GM12878 (cell line): ENCODE data around the gene NPAS3. TPM values are rescaled to one million over a fixed set of nuclear protein-coding genes. Genes with fewer than 3 reads are reported as not detected.

ENCODE experiments used
- ATAC-seq: fragments of 200-7000 bp; cut with Tn5 transposase; 3 replicates; pipeline ENCODE4 v1.9.1; 2020; ENCODE audit warnings: mild to moderate bottlenecking, moderate library complexity
- BruUV-seq: library from RNA; stranded (reverse); fragments of 400-500 nt; replicated peaks from 2 replicates; lab custom pipeline; 2021; lab: Mats Ljungman, UMichigan
- CTCF ChIA-PET: fragments of 300-600 bp; sonication (Branson Sonifier 250); formaldehyde crosslinking; extraction: SDS; loops from one replicate; lab custom pipeline; 2021; ENCODE audit warnings: inconsistent platforms; lab: Yijun Ruan, JAX
- POLR2A ChIA-PET: fragments of 350-600 bp; formaldehyde crosslinking; extraction: SDS; loops from one replicate; lab custom pipeline; 2021; ENCODE audit warnings: inconsistent platforms; lab: Charles Lee
- RAD21 ChIA-PET: fragments of 300-600 bp; sonication (Branson Sonifier 250); formaldehyde crosslinking; loops from one replicate; lab custom pipeline; 2023; ENCODE audit warnings: antibody characterized with exemption; ENCODE audit not compliant: unreplicated experiment; lab: Charles Lee
- SMC1A ChIA-PET: fragments of 300-600 bp; sonication (Branson Sonifier 250); formaldehyde crosslinking; loops from one replicate; lab custom pipeline; 2023; ENCODE audit not compliant: unreplicated experiment, uncharacterized antibody; lab: Charles Lee
- DNase-seq: peaks from one replicate; pipeline ENCODE4 v3.0.0-alpha.2; 2011; ENCODE audit warnings: low read depth, low spot score
- FAIRE-seq: peaks from 3 replicates; lab custom pipeline; 2011; peaks lifted over from hg19 to GRCh38; lab: Jason Lieb, UNC
- H2AFZ ChIP-seq: 2 replicates; pipeline ENCODE4 v1.6.0; 2011; ENCODE audit warnings: low read depth, low read length, control low read depth; ENCODE audit not compliant: control insufficient read depth
- H3K27ac ChIP-seq: 2 replicates; pipeline ENCODE4 v1.5.1; 2011; ENCODE audit warnings: control low read depth; ENCODE audit not compliant: control insufficient read depth, insufficient read depth
- H3K27me3 ChIP-seq, 2 experiments: replicated peaks in 1 of 2; 2 replicates each; pipeline versions ENCODE4 v1.6.0 to v1.6.1; 2011; ENCODE audit warnings: low read length in 1 of 2; ENCODE audit not compliant: control insufficient read depth in 2 of 2, insufficient read depth in 2 of 2
- H3K36me3 ChIP-seq, 2 experiments: 2 replicates each; pipeline ENCODE4 v1.5.1; 2011; ENCODE audit warnings: low read length in 1 of 2; ENCODE audit not compliant: control insufficient read depth in 2 of 2, insufficient read depth in 2 of 2
- H3K4me1 ChIP-seq: 2 replicates; pipeline ENCODE4 v1.6.1; 2011; ENCODE audit warnings: mild to moderate bottlenecking, low read length, moderate library complexity, mixed read lengths; ENCODE audit not compliant: control insufficient read depth, insufficient read depth
- H3K4me2 ChIP-seq: 2 replicates; pipeline ENCODE4 v1.6.0; 2011; ENCODE audit warnings: control low read depth; ENCODE audit not compliant: control insufficient read depth, insufficient read depth
- H3K4me3 ChIP-seq: fragments of 200-600 bp; sonication (generic); 2 replicates; pipeline ENCODE4 v1.5.1; 2016
- H3K79me2 ChIP-seq: 2 replicates; pipeline ENCODE4 v1.6.0; 2011; ENCODE audit warnings: low read length; ENCODE audit not compliant: control insufficient read depth, insufficient read depth
- H3K9ac ChIP-seq: 2 replicates; pipeline ENCODE4 v1.8.0; 2011; ENCODE audit warnings: low read length, control low read depth, mixed read lengths; ENCODE audit not compliant: control insufficient read depth, insufficient read depth
- H3K9me3 ChIP-seq: replicated peaks from 3 replicates; pipeline ENCODE4 v1.5.1; 2011; ENCODE audit warnings: mild to moderate bottlenecking, low read length; ENCODE audit not compliant: control insufficient read depth, insufficient read depth
- H4K20me1 ChIP-seq: 2 replicates; pipeline ENCODE4 v1.6.0; 2011; ENCODE audit not compliant: control insufficient read depth, insufficient read depth
- BACH1 ChIP-seq: fragments of 450-650 bp; IDR thresholded peaks from 2 replicates; pipeline ENCODE4 v1.6.1; 2017; ENCODE audit warnings: mild to moderate bottlenecking, borderline replicate concordance
- CHD2 ChIP-seq: IDR thresholded peaks from 2 replicates; pipeline ENCODE4 v1.6.1; 2011; ENCODE audit warnings: low read depth, low read length, improper control_type of control experiment, borderline replicate concordance
- ETV6 ChIP-seq, 2 experiments: fragments of 450-650 bp in 1 of 2; IDR thresholded peaks in 1 of 2; conservative IDR thresholded peaks in 1 of 2; 2 replicates each; pipeline ENCODE4 v1.6.1; 2014; ENCODE audit warnings: antibody characterized with exemption in 1 of 2, borderline replicate concordance in 1 of 2, low read depth in 1 of 2, mild to moderate bottlenecking in 1 of 2, moderate library complexity in 1 of 2
- HDAC6 ChIP-seq: fragments of 200-600 bp; sonication (generic); IDR thresholded peaks from one replicate; pipeline ENCODE4 v1.8.0; 2017; ENCODE audit warnings: antibody characterized with exemption; ENCODE audit not compliant: unreplicated experiment
- NRF1 ChIP-seq: conservative IDR thresholded peaks from 2 replicates; pipeline ENCODE4 v1.6.1; 2011; ENCODE audit warnings: mild to moderate bottlenecking, low read depth, low read length, improper control_type of control experiment
- SIN3A ChIP-seq: IDR thresholded peaks from 2 replicates; pipeline ENCODE4 v1.6.1; 2012; ENCODE audit warnings: low read depth, low read length, improper control_type of control experiment
- SIX5 ChIP-seq: IDR thresholded peaks from 2 replicates; pipeline ENCODE4 v1.6.1; 2011; ENCODE audit warnings: mild to moderate bottlenecking, low read depth, low read length, moderate library complexity; ENCODE audit not compliant: severe bottlenecking
- TCF12 ChIP-seq: IDR thresholded peaks from 2 replicates; pipeline ENCODE4 v1.6.1; 2011; ENCODE audit warnings: low read depth, mild to moderate bottlenecking, low read length
- whole genome bisulfite sequencing: methylation state at CpG from one replicate; pipeline ENCODE4 v1.1.6; 2016; ENCODE audit warnings: low lambda C conversion rate; ENCODE audit not compliant: insufficient replicate concordance, insufficient coverage; ENCODE audit errors: missing lambda C conversion rate; 5-methylcytosine and 5-hydroxymethylcytosine counted together
- in situ Hi-C: fragments of 300-500 bp; cut with MboI; formaldehyde crosslinking; loops from 9 replicates; pipeline ENCODE4 v1.14.3; 2018; ENCODE audit warnings: mixed read lengths
- intact Hi-C: fragments of 100-400 bp; cut with micrococcal nuclease; formaldehyde crosslinking; loops from one replicate; pipeline ENCODE4 v1.14.2; 2022; ENCODE audit not compliant: unreplicated experiment
- polyA plus RNA-seq, 11 experiments: library from polyadenylated mRNA; depleted of rRNA in 4 of 11; unstranded in 6 of 11; stranded (reverse) in 5 of 11; fragments of >200 nt; fragmentation: Nextera tagmentation in 4 of 11; fragmentation: Illumina TruSeq in 1 of 11; extraction: Ambion mirVana in 4 of 11; extraction: Trizol in 1 of 11; gene quantifications; 1 replicate in 1 of 11; 2 replicates in 10 of 11; pipeline versions ENCODE4 v1.2.1 to v1.2.3, GENCODE V29; 2011 to 2016; ENCODE audit warnings: inconsistent platforms in 2 of 11, missing spikeins in 2 of 11, low read depth in 1 of 11
- total RNA-seq, 4 experiments: library from RNA; depleted of rRNA in 3 of 4; stranded (reverse); fragments of >200 nt in 3 of 4; fragmentation: Illumina TruSeq in 1 of 4; extraction: Trizol in 1 of 4; gene quantifications; 2 replicates each; pipeline versions ENCODE4 v1.2.1 to v1.2.3, GENCODE V29; 2013 to 2021
- TF ChIP-seq, protein P1 (sequence below): fragments of 150-350 bp; IDR thresholded peaks from 2 replicates; pipeline ENCODE4 v1.6.1; 2014; ENCODE audit warnings: mild to moderate bottlenecking, low read depth, low read length
- TF ChIP-seq, protein P2 (sequence below): fragments of 450-650 bp; IDR thresholded peaks from 2 replicates; pipeline ENCODE4 v1.6.1; 2017; ENCODE audit warnings: mild to moderate bottlenecking, moderate library complexity
- TF ChIP-seq, protein P3 (sequence below): IDR thresholded peaks from 2 replicates; pipeline ENCODE4 v1.6.1; 2011; ENCODE audit warnings: borderline replicate concordance, low read depth, mild to moderate bottlenecking, moderate library complexity, mixed read lengths, low read length; ENCODE audit not compliant: insufficient read depth; ENCODE audit errors: extremely low read length

NPAS3 gene
- total and polyA plus RNA-seq, 10 of the 15 experiments (the other 5 are each of a cell fraction or from before 2014, with no cell fraction given): under 0.01 to 2.7 (median 0.03) TPM; not detected in 6

DNA sequence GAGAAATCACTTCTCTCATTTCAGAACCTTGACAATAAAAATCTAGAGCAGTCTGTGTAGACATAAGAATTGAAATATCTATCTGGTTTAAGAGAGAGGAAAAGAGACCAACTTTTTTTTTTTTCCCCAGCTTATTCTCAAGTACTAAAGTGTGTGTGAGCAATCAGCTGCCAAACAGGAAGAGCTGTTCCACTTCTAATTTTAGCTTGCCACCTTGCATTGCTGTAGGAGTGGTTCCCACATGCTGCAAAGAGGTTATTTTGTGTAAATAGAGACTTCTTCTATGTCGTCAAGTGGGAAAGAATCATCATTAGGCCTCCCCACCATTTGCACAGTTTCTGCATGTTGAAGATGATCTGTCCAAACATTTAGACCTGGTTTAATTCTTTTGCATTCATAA is 142.6 kb downstream of the NPAS3 start:
- H3K27me3 ChIP-seq: no peaks in the 10 kb centered on the region
- TF ChIP-seq, protein P1, sequence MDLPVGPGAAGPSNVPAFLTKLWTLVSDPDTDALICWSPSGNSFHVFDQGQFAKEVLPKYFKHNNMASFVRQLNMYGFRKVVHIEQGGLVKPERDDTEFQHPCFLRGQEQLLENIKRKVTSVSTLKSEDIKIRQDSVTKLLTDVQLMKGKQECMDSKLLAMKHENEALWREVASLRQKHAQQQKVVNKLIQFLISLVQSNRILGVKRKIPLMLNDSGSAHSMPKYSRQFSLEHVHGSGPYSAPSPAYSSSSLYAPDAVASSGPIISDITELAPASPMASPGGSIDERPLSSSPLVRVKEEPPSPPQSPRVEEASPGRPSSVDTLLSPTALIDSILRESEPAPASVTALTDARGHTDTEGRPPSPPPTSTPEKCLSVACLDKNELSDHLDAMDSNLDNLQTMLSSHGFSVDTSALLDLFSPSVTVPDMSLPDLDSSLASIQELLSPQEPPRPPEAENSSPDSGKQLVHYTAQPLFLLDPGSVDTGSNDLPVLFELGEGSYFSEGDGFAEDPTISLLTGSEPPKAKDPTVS: no peak
- no peak for TF ChIP-seq BACH1
- TF ChIP-seq, all 136 proteins: peak for 0
- Histone ChIP-seq H3K4me1 (no peaks in the 10 kb centered on the region), H3K36me3 (no peaks in the 10 kb centered on the region), H3K27ac (no peak overlapping the region), H3K79me2 (no peaks in the 10 kb centered on the region), H4K20me1 (no peaks in the 10 kb centered on the region), H3K4me2 (no peak overlapping the region), H3K9ac (no peak overlapping the region), H3K4me3 (no peak overlapping the region), H2AFZ (no peak overlapping the region), H3K9me3 (no peaks in the 10 kb centered on the region)
- intact Hi-C loops (no loop called here), in situ Hi-C loops (no loop called here)
- WGBS: 0% methylated on average over 1 of the region's 1 CpG
- ChIA-PET CTCF (no interaction called here), POLR2A (no interaction called here), RAD21 (no interaction called here), SMC1A (interaction anchor here (0.5 kb wide), 1 partner anchor 65 kb away, joined by 3 read pairs; no protein-coding TSS in a partner anchor)
- no TSS peak for BruUV-seq
- DNase-seq (no peak), FAIRE-seq (no peak), ATAC-seq (no peak)

DNA sequence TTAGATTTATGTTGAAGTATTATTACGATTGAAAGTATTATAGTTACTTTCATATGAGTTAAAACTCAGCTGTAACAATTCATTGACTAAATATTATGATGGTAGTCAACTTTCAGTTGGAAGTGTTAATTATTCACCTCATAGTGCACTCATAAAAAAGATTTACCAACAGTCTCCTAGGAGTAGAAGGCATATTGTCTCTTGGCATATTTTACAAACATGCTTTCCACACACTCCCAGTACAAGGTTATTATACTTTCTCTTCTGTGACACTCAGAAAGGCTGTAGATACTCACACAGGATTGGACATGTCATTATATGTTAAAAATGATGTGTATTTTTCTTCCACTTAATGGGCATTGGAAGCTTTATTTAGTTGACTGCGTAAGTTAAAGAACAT is 147.1 kb downstream of the NPAS3 start:
- Histone ChIP-seq H4K20me1 (no peaks in the 10 kb centered on the region), H3K4me3 (no peak overlapping the region), H3K27me3 (no peaks in the 10 kb centered on the region), H2AFZ (no peak overlapping the region), H3K4me1 (no peaks in the 10 kb centered on the region), H3K79me2 (no peaks in the 10 kb centered on the region), H3K27ac (no peak overlapping the region), H3K36me3 (no peaks in the 10 kb centered on the region), H3K4me2 (no peak overlapping the region), H3K9me3 (no peaks in the 10 kb centered on the region), H3K9ac (no peak overlapping the region)
- DNase-seq: no peak
- ATAC-seq: no peak
- POLR2A ChIA-PET: no interaction called here
- RAD21 ChIA-PET: no interaction called here
- FAIRE-seq: no peak
- CTCF ChIA-PET: no interaction called here
- 51% methylated on average over 2 of the region's 2 CpGs for WGBS
- SMC1A ChIA-PET: no interaction called here
- intact Hi-C loops: no loop called here
- BruUV-seq: no TSS peak
- in situ Hi-C loops: no loop called here
- TF ChIP-seq TCF12: no peak
- no peak for TF ChIP-seq SIN3A
- TF ChIP-seq, protein P2, sequence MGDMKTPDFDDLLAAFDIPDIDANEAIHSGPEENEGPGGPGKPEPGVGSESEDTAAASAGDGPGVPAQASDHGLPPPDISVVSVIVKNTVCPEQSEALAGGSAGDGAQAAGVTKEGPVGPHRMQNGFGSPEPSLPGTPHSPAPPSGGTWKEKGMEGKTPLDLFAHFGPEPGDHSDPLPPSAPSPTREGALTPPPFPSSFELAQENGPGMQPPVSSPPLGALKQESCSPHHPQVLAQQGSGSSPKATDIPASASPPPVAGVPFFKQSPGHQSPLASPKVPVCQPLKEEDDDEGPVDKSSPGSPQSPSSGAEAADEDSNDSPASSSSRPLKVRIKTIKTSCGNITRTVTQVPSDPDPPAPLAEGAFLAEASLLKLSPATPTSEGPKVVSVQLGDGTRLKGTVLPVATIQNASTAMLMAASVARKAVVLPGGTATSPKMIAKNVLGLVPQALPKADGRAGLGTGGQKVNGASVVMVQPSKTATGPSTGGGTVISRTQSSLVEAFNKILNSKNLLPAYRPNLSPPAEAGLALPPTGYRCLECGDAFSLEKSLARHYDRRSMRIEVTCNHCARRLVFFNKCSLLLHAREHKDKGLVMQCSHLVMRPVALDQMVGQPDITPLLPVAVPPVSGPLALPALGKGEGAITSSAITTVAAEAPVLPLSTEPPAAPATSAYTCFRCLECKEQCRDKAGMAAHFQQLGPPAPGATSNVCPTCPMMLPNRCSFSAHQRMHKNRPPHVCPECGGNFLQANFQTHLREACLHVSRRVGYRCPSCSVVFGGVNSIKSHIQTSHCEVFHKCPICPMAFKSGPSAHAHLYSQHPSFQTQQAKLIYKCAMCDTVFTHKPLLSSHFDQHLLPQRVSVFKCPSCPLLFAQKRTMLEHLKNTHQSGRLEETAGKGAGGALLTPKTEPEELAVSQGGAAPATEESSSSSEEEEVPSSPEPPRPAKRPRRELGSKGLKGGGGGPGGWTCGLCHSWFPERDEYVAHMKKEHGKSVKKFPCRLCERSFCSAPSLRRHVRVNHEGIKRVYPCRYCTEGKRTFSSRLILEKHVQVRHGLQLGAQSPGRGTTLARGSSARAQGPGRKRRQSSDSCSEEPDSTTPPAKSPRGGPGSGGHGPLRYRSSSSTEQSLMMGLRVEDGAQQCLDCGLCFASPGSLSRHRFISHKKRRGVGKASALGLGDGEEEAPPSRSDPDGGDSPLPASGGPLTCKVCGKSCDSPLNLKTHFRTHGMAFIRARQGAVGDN: no peak
- TF ChIP-seq CHD2: no peak
- no peak for TF ChIP-seq SIX5
- TF ChIP-seq, protein P3, sequence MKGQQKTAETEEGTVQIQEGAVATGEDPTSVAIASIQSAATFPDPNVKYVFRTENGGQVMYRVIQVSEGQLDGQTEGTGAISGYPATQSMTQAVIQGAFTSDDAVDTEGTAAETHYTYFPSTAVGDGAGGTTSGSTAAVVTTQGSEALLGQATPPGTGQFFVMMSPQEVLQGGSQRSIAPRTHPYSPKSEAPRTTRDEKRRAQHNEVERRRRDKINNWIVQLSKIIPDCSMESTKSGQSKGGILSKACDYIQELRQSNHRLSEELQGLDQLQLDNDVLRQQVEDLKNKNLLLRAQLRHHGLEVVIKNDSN: no peak
- no peak for TF ChIP-seq ETV6 (conservative IDR thresholded peaks at IDR 0.05 in 1 of 2, IDR thresholded peaks at IDR 0.05 in 1 of 2; ENCODE audit: borderline replicate concordance in 1 of 2, low read depth in 1 of 2)
- TF ChIP-seq NRF1: no peak
- TF ChIP-seq HDAC6: no peak
